HepG2 (cell line): ENCODE results near the gene SLX9. TPM values are rescaled to one million over a fixed set of nuclear protein-coding genes. Genes with fewer than 3 reads are reported as not detected.

Experiments
- CENPX ChIP-seq: sonication (generic); formaldehyde crosslinking; IDR thresholded peaks from 2 replicates; pipeline ENCODE4 v1.9.0; 2021; ENCODE audit warnings: mild to moderate bottlenecking, missing genetic modification reagents, moderate library complexity
- FOXK2 ChIP-seq: fragments of 450-650 bp; IDR thresholded peaks from 2 replicates; pipeline ENCODE4 v1.6.1; 2016
- FOXP4 ChIP-seq: sonication (generic); formaldehyde crosslinking; IDR thresholded peaks from 2 replicates; pipeline ENCODE4 v1.4.0; 2020; ENCODE audit warnings: missing genetic modification reagents
- HHEX ChIP-seq: IDR thresholded peaks from 2 replicates; pipeline ENCODE4 v1.6.1; 2016; ENCODE audit warnings: control low read depth
- KDM2A ChIP-seq: sonication (generic); formaldehyde crosslinking; IDR thresholded peaks from 2 replicates; pipeline ENCODE4 v1.4.0; 2020; ENCODE audit warnings: low read depth, missing genetic modification reagents, borderline replicate concordance
- MXD3 ChIP-seq: IDR thresholded peaks from 2 replicates; pipeline ENCODE4 v1.6.1; 2016; ENCODE audit warnings: mild to moderate bottlenecking, missing biosample characterization, missing genetic modification reagents
- NCOA5 ChIP-seq: sonication (generic); formaldehyde crosslinking; IDR thresholded peaks from 2 replicates; pipeline ENCODE4 v1.4.0; 2020; ENCODE audit warnings: missing genetic modification reagents
- RBM39 ChIP-seq: fragments of 200-400 bp; formaldehyde crosslinking; IDR thresholded peaks from one replicate; pipeline ENCODE4 v1.6.1; 2018; ENCODE audit warnings: antibody characterized with exemption, mild to moderate bottlenecking, low read depth, low read length; ENCODE audit not compliant: poor library complexity, severe bottlenecking
- SCMH1 ChIP-seq: sonication (generic); formaldehyde crosslinking; IDR thresholded peaks from 2 replicates; pipeline ENCODE4 v1.9.0; 2021; ENCODE audit warnings: missing genetic modification reagents, mild to moderate bottlenecking, borderline replicate concordance
- SOX5 ChIP-seq: IDR thresholded peaks from 2 replicates; pipeline ENCODE4 v1.6.1; 2016; ENCODE audit warnings: borderline replicate concordance
- SPEN ChIP-seq: sonication (generic); formaldehyde crosslinking; IDR thresholded peaks from 2 replicates; pipeline ENCODE4 v1.5.1; 2020; ENCODE audit warnings: low read depth, mild to moderate bottlenecking, missing genetic modification reagents
- SSRP1 ChIP-seq: IDR thresholded peaks from 2 replicates; pipeline ENCODE4 v1.6.1; 2016; ENCODE audit warnings: control low read depth
- TBX3 ChIP-seq: fragments of 450-650 bp; IDR thresholded peaks from 2 replicates; pipeline ENCODE4 v1.6.1; 2017; ENCODE audit warnings: antibody characterized with exemption, mild to moderate bottlenecking, inconsistent platforms, borderline replicate concordance
- TCF12 ChIP-seq, 2 experiments: fragments of 450-650 bp in 1 of 2; sonication (generic) in 1 of 2; formaldehyde crosslinking in 1 of 2; IDR thresholded peaks; 2 replicates each; pipeline versions ENCODE4 v1.6.1 to v1.8.0; 2017 to 2022; ENCODE audit warnings: antibody characterized with exemption in 1 of 2, mild to moderate bottlenecking in 1 of 2, missing genetic modification reagents in 1 of 2, moderate library complexity in 1 of 2
- ZNF451 ChIP-seq: sonication (generic); formaldehyde crosslinking; IDR thresholded peaks from 2 replicates; pipeline ENCODE4 v1.5.0; 2020; ENCODE audit warnings: mild to moderate bottlenecking, missing genetic modification reagents
- ZNF564 ChIP-seq: sonication (generic); formaldehyde crosslinking; IDR thresholded peaks from 2 replicates; pipeline ENCODE4 v1.8.1; 2023; ENCODE audit warnings: mild to moderate bottlenecking, missing genetic modification reagents
- ZNF75D ChIP-seq: sonication (generic); formaldehyde crosslinking; IDR thresholded peaks from 2 replicates; pipeline ENCODE4 v1.8.1; 2023; ENCODE audit warnings: missing genetic modification reagents, mild to moderate bottlenecking, borderline replicate concordance
- ZNF883 ChIP-seq: sonication (generic); formaldehyde crosslinking; IDR thresholded peaks from 2 replicates; pipeline ENCODE4 v1.5.1; 2020; ENCODE audit warnings: mild to moderate bottlenecking, missing genetic modification reagents; ENCODE audit errors: not compliant biosample characterization
- polyA plus RNA-seq, 8 experiments: library from polyadenylated mRNA; depleted of rRNA in 3 of 8; stranded (reverse) in 7 of 8; unstranded in 1 of 8; fragments of >200 nt; fragmentation: Illumina TruSeq in 4 of 8; extraction: Trizol in 4 of 8; gene quantifications; 2 replicates each; pipeline versions ENCODE4 v1.2.1 to v1.2.3, GENCODE V29; 2011 to 2016; ENCODE audit warnings: low read depth in 4 of 8, missing spikeins in 1 of 8, mixed read lengths in 1 of 8; ENCODE audit not compliant: insufficient read depth in 1 of 8
- total RNA-seq, 5 experiments: library from RNA; depleted of rRNA; stranded (reverse); fragments of >200 nt; fragmentation: Illumina TruSeq; extraction: Trizol; gene quantifications; 2 replicates each; pipeline ENCODE4 v1.2.3, GENCODE V29; 2016; ENCODE audit warnings: low read depth in 1 of 5
- TF ChIP-seq, protein P1 (sequence below): sonication (generic); formaldehyde crosslinking; IDR thresholded peaks from 2 replicates; pipeline ENCODE4 v1.4.0; 2020; ENCODE audit warnings: missing genetic modification reagents, mild to moderate bottlenecking, borderline replicate concordance
- TF ChIP-seq, protein P2 (sequence below): sonication (generic); formaldehyde crosslinking; IDR thresholded peaks from 2 replicates; pipeline ENCODE4 v1.4.0; 2020; ENCODE audit warnings: missing genetic modification reagents, borderline replicate concordance
- TF ChIP-seq, protein P3 (sequence below): sonication (generic); formaldehyde crosslinking; IDR thresholded peaks from 2 replicates; pipeline ENCODE4 v1.8.0; 2022; ENCODE audit warnings: missing genetic modification reagents, low read depth, mild to moderate bottlenecking, borderline replicate concordance
- TF ChIP-seq, protein P4 (sequence below): sonication (generic); formaldehyde crosslinking; IDR thresholded peaks from 2 replicates; pipeline ENCODE4 v1.5.0; 2020; ENCODE audit warnings: missing genetic modification reagents

SLX9 gene
- total and polyA plus RNA-seq, 2 of the 13 experiments (the other 11 are each of a cell fraction or from before 2014, with no cell fraction given), result 21.0 to 47.1 TPM

GRCh38 chr21:44907225-44907965 lies 32.4 kb upstream of the SLX9 start (continued):
- TF ChIP-seq, protein P1, sequence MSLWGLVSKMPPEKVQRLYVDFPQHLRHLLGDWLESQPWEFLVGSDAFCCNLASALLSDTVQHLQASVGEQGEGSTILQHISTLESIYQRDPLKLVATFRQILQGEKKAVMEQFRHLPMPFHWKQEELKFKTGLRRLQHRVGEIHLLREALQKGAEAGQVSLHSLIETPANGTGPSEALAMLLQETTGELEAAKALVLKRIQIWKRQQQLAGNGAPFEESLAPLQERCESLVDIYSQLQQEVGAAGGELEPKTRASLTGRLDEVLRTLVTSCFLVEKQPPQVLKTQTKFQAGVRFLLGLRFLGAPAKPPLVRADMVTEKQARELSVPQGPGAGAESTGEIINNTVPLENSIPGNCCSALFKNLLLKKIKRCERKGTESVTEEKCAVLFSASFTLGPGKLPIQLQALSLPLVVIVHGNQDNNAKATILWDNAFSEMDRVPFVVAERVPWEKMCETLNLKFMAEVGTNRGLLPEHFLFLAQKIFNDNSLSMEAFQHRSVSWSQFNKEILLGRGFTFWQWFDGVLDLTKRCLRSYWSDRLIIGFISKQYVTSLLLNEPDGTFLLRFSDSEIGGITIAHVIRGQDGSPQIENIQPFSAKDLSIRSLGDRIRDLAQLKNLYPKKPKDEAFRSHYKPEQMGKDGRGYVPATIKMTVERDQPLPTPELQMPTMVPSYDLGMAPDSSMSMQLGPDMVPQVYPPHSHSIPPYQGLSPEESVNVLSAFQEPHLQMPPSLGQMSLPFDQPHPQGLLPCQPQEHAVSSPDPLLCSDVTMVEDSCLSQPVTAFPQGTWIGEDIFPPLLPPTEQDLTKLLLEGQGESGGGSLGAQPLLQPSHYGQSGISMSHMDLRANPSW (CRISPR knock-in tag), result no peak
- no peak for TF ChIP-seq TBX3
- no peak for TF ChIP-seq FOXP4 (CRISPR knock-in tag)
- TF ChIP-seq FOXK2, result no peak
- TF ChIP-seq SOX5 (CRISPR knock-in tag), result no peak
- TF ChIP-seq MXD3 (CRISPR knock-in tag), result no peak
- TF ChIP-seq KDM2A (CRISPR knock-in tag), result peak; percentile 1; the same call in 1 of the 2 replicates
- TF ChIP-seq ZNF564 (CRISPR knock-in tag), result no peak
- TF ChIP-seq RBM39, result no peak
- TF ChIP-seq ZNF883 (CRISPR knock-in tag), result no peak
- no peak for TF ChIP-seq SCMH1 (CRISPR knock-in tag)
- TF ChIP-seq HHEX (CRISPR knock-in tag), result no peak
- TF ChIP-seq, protein P2, sequence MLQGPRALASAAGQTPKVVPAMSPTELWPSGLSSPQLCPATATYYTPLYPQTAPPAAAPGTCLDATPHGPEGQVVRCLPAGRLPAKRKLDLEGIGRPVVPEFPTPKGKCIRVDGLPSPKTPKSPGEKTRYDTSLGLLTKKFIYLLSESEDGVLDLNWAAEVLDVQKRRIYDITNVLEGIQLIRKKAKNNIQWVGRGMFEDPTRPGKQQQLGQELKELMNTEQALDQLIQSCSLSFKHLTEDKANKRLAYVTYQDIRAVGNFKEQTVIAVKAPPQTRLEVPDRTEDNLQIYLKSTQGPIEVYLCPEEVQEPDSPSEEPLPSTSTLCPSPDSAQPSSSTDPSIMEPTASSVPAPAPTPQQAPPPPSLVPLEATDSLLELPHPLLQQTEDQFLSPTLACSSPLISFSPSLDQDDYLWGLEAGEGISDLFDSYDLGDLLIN (CRISPR knock-in tag), result no peak
- TF ChIP-seq, protein P3, sequence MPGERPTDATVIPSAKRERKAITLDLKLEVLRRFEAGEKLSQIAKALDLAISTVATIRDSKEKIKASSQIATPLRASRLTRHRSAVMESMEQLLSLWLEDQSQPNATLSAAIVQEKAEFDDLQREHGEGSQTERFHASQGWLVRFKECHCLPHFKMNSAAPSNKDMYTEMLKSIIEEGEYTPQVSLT (CRISPR knock-in tag), result no peak
- TF ChIP-seq TCF12 (IDR thresholded peaks at IDR 0.05), result no peak
- TF ChIP-seq TCF12 (CRISPR knock-in tag; IDR thresholded peaks at IDR 0.05), result no peak
- TF ChIP-seq SSRP1, result no peak
- TF ChIP-seq NCOA5 (CRISPR knock-in tag), result no peak
- TF ChIP-seq, protein P4, sequence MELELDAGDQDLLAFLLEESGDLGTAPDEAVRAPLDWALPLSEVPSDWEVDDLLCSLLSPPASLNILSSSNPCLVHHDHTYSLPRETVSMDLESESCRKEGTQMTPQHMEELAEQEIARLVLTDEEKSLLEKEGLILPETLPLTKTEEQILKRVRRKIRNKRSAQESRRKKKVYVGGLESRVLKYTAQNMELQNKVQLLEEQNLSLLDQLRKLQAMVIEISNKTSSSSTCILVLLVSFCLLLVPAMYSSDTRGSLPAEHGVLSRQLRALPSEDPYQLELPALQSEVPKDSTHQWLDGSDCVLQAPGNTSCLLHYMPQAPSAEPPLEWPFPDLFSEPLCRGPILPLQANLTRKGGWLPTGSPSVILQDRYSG, result no peak
- no peak for TF ChIP-seq ZNF451 (CRISPR knock-in tag)
- no peak for TF ChIP-seq ZNF75D
- TF ChIP-seq CENPX (CRISPR knock-in tag), result no peak
- 0 out of 2 replicates have a peak, but pooled peaks have one; percentile 12 for TF ChIP-seq SPEN (CRISPR knock-in tag)
